ENCODE results near the gene RRP15. TPM values are rescaled to one million over a fixed set of nuclear protein-coding genes. Genes with fewer than 3 reads are reported as not detected.
A peak's percentile ranks its signal among the peaks of the same experiment; 100 is the strongest.

Gene RRP15
- total RNA-seq, 1 donor from 2014 or later, result 15.8 TPM

DNA sequence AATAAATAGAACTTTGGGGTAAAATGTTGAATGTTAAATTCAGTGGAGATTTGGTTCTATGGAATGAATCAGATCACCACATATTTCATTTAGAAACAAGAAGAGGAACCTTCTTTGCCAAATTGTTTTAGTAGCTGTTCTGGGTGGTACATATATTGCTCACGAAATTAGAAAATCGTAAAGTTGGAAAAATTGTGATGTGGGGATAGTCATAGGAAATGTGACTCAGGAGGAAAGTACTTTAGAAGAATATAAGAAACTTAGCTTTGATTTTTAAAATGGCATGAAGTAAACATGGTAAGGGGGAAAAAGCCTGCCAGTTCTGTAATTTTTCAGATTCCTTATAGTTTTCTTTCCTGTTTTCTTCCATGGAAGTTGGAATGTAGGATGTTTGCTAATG, 27.4 kb downstream of the RRP15 start:
- H3K4me2 ChIP-seq, result peak overlapping the region; percentile 66

GRCh38 chr1:218314316-218314715, 29.2 kb downstream of the RRP15 start:
- H3F3A ChIP-seq (ENCODE audit: low read depth), result peaks cover 3% of the 10 kb centered on the region
- DNase-seq (ENCODE audit: low spot score), result no peak
- H3K79me2 ChIP-seq (ENCODE audit: low read depth), result peaks cover 4% of the 10 kb centered on the region
- Mint-ChIP-seq H3K27ac (no peak overlapping the region), H3K4me3 (no peak overlapping the region), H3K4me1 (no peaks in the 10 kb centered on the region), H3K27me3 (ENCODE audit: insufficient read depth, low read depth) (no peaks in the 10 kb centered on the region), H3K36me3 (peaks cover 12% of the 10 kb centered on the region), H3K9me3 (no peaks in the 10 kb centered on the region)
- no peak overlapping the region for H3K27ac ChIP-seq
- no peak overlapping the region for H2AFZ ChIP-seq (replicated peaks)
- H3K27me3 ChIP-seq, result no peaks in the 10 kb centered on the region
- peaks cover 12% of the 10 kb centered on the region for H3K36me3 ChIP-seq
- no peak overlapping the region for H3K9ac ChIP-seq
- peaks cover 20% of the 10 kb centered on the region for H3K4me1 ChIP-seq
- H3K9me3 ChIP-seq (ENCODE audit: low read depth), result no peaks in the 10 kb centered on the region
- no peaks in the 10 kb centered on the region for H4K20me1 ChIP-seq (ENCODE audit: low read depth)
- H3K4me3 ChIP-seq, result no peak overlapping the region
- H3K4me2 ChIP-seq, result no peak overlapping the region
- TF ChIP-seq, protein P1, sequence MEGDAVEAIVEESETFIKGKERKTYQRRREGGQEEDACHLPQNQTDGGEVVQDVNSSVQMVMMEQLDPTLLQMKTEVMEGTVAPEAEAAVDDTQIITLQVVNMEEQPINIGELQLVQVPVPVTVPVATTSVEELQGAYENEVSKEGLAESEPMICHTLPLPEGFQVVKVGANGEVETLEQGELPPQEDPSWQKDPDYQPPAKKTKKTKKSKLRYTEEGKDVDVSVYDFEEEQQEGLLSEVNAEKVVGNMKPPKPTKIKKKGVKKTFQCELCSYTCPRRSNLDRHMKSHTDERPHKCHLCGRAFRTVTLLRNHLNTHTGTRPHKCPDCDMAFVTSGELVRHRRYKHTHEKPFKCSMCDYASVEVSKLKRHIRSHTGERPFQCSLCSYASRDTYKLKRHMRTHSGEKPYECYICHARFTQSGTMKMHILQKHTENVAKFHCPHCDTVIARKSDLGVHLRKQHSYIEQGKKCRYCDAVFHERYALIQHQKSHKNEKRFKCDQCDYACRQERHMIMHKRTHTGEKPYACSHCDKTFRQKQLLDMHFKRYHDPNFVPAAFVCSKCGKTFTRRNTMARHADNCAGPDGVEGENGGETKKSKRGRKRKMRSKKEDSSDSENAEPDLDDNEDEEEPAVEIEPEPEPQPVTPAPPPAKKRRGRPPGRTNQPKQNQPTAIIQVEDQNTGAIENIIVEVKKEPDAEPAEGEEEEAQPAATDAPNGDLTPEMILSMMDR (IDR thresholded peaks at IDR 0.05), result no peak
- TF ChIP-seq EZH2phosphoT487 (IDR thresholded peaks at IDR 0.05) (no peak), EZH2 (IDR thresholded peaks at IDR 0.05) (no peak)

More for the DNA sequence above, 27.4 kb downstream of the RRP15 start:
- TF ChIP-seq EZH2phosphoT487 (IDR thresholded peaks at IDR 0.05) (no peak), EZH2 (IDR thresholded peaks at IDR 0.05) (no peak)
- TF ChIP-seq, protein P1 (IDR thresholded peaks at IDR 0.05), result no peak
- H3K9me3 ChIP-seq (ENCODE audit: low read depth), result no peaks in the 10 kb centered on the region
- H3K36me3 ChIP-seq, result peaks cover 12% of the 10 kb centered on the region
- Mint-ChIP-seq H3K36me3 (peaks cover 14% of the 10 kb centered on the region), H3K4me3 (no peak overlapping the region), H3K27ac (no peak overlapping the region), H3K4me1 (no peaks in the 10 kb centered on the region), H3K9me3 (no peaks in the 10 kb centered on the region), H3K27me3 (ENCODE audit: insufficient read depth, low read depth) (no peaks in the 10 kb centered on the region)
- peaks cover 20% of the 10 kb centered on the region for H3K4me1 ChIP-seq
- no peaks in the 10 kb centered on the region for H3K27me3 ChIP-seq
- no peak overlapping the region for H3K9ac ChIP-seq
- H3K79me2 ChIP-seq (ENCODE audit: low read depth), result peaks cover 4% of the 10 kb centered on the region
- H4K20me1 ChIP-seq (ENCODE audit: low read depth), result no peaks in the 10 kb centered on the region
- H2AFZ ChIP-seq (replicated peaks), result no peak overlapping the region
- no peak overlapping the region for H3K4me3 ChIP-seq
- peaks cover 3% of the 10 kb centered on the region for H3F3A ChIP-seq (ENCODE audit: low read depth)
- peak overlapping the region; percentile 73 for H3K27ac ChIP-seq
- DNase-seq (ENCODE audit: low spot score), result no peak

DNA sequence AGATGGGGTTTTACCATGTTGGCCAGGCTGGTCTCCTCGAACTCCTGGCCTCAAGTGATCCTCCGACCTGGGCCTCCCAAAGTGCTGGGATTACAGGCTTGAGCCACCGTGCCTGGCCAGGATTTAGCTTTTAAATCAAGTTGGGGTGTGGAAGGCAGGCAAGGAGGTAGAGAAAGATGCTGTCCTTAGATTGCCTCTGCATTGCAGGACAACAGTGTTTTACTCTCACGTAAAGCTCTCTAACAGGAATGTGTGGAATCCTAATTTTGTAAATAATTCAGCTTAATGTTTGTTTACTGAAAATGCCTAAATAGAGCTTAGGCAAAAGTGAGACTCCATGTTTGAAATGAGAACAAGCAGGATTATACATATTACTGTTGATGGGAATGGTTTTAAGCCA, 30.5 kb downstream of the RRP15 start:
- Histone ChIP-seq H3K9me3 (ENCODE audit: low read depth) (no peaks in the 10 kb centered on the region), H3K27me3 (no peaks in the 10 kb centered on the region), H3K27ac (no peak overlapping the region), H3K4me2 (no peak overlapping the region), H4K20me1 (ENCODE audit: low read depth) (no peaks in the 10 kb centered on the region), H3K79me2 (ENCODE audit: low read depth) (peaks cover 4% of the 10 kb centered on the region), H2AFZ (replicated peaks) (no peak overlapping the region), H3K9ac (no peak overlapping the region), H3K36me3 (peaks cover 9% of the 10 kb centered on the region), H3F3A (ENCODE audit: low read depth) (peaks cover 3% of the 10 kb centered on the region), H3K4me1 (peaks cover 20% of the 10 kb centered on the region), H3K4me3 (no peak overlapping the region)
- Mint-ChIP-seq H3K4me3 (no peak overlapping the region), H3K27me3 (ENCODE audit: insufficient read depth, low read depth) (no peaks in the 10 kb centered on the region), H3K4me1 (no peaks in the 10 kb centered on the region), H3K27ac (no peak overlapping the region), H3K9me3 (no peaks in the 10 kb centered on the region), H3K36me3 (peaks cover 12% of the 10 kb centered on the region)
- DNase-seq (ENCODE audit: low spot score), result no peak
- TF ChIP-seq EZH2 (IDR thresholded peaks at IDR 0.05), result no peak
- TF ChIP-seq EZH2phosphoT487 (IDR thresholded peaks at IDR 0.05), result no peak
- TF ChIP-seq, protein P1 (IDR thresholded peaks at IDR 0.05), result no peak

All from neural progenitor cell (in vitro differentiated cells).